ENCODE results near the gene P2RY14. TPM values are rescaled to one million over a fixed set of nuclear protein-coding genes. Genes with fewer than 3 reads are reported as not detected.

Gene P2RY14
- total RNA-seq, 4 donors from 2014 or later = 1.8 to 9.5 (median 2.5) TPM

GRCh38 chr3:151283907-151284461 is 5.6 kb upstream of the P2RY14 start:
- Histone ChIP-seq H3K36me3 (no peaks in the 10 kb centered on the region), H3K4me3 (replicated peaks in 1 of 3) (no peak overlapping the region), H3K9me3 (no peaks in the 10 kb centered on the region), H3K27me3 (no peaks in the 10 kb centered on the region), H3K4me1 (no peaks in the 10 kb centered on the region), H3K27ac (no peak overlapping the region)
- no peak for DNase-seq
- WGBS, 2 donors = 56 to 57% methylated on average over 5 of the region's 5 CpGs
- TF ChIP-seq POLR2A (IDR thresholded peaks at IDR 0.05) = no peak
- TF ChIP-seq, protein P1, sequence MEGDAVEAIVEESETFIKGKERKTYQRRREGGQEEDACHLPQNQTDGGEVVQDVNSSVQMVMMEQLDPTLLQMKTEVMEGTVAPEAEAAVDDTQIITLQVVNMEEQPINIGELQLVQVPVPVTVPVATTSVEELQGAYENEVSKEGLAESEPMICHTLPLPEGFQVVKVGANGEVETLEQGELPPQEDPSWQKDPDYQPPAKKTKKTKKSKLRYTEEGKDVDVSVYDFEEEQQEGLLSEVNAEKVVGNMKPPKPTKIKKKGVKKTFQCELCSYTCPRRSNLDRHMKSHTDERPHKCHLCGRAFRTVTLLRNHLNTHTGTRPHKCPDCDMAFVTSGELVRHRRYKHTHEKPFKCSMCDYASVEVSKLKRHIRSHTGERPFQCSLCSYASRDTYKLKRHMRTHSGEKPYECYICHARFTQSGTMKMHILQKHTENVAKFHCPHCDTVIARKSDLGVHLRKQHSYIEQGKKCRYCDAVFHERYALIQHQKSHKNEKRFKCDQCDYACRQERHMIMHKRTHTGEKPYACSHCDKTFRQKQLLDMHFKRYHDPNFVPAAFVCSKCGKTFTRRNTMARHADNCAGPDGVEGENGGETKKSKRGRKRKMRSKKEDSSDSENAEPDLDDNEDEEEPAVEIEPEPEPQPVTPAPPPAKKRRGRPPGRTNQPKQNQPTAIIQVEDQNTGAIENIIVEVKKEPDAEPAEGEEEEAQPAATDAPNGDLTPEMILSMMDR (IDR thresholded peaks at IDR 0.05) = no peak
- intact Hi-C loops (cut with DNase I) = loop anchor here (5.0 to 10.0 kb wide), 2 partner anchors 57 to 119 kb away; no protein-coding TSS in a partner anchor

- Histone ChIP-seq H3K36me3 (no peaks in the 10 kb centered on the region), H3K4me3 (replicated peaks in 1 of 3) (no peak overlapping the region), H3K27me3 (no peaks in the 10 kb centered on the region), H3K4me1 (no peaks in the 10 kb centered on the region), H3K27ac (no peak overlapping the region), H3K9me3 (no peaks in the 10 kb centered on the region)
- DNase-seq = no peak
- 75 to 80% methylated on average over 4 of the region's 4 CpGs for WGBS, 2 donors
- intact Hi-C loops (cut with DNase I) = loop anchor here (5.0 to 10.0 kb wide), 2 partner anchors 56 to 119 kb away; no protein-coding TSS in a partner anchor
- no peak for TF ChIP-seq POLR2A (IDR thresholded peaks at IDR 0.05)
- TF ChIP-seq, protein P1 (IDR thresholded peaks at IDR 0.05) = no peak
Measured at GRCh38 chr3:151283387-151283786, 5.0 kb upstream of the P2RY14 start.

GRCh38 chr3:151282921-151283320 is 4.6 kb upstream of the P2RY14 start:
- H3K4me1 ChIP-seq = no peaks in the 10 kb centered on the region
- no peak for DNase-seq
- no peak for TF ChIP-seq POLR2A (IDR thresholded peaks at IDR 0.05)
- TF ChIP-seq, protein P1 (IDR thresholded peaks at IDR 0.05) = peak in 5 of 6 experiments; percentile 37 to 75 (median 68)
- intact Hi-C loops (cut with DNase I) = loop anchor here (5.0 to 10.0 kb wide), 2 partner anchors 56 to 118 kb away; no protein-coding TSS in a partner anchor
- no peaks in the 10 kb centered on the region for H3K27me3 ChIP-seq
- no peak overlapping the region for H3K4me3 ChIP-seq (replicated peaks in 1 of 3)
- H3K9me3 ChIP-seq = no peaks in the 10 kb centered on the region
- no peaks in the 10 kb centered on the region for H3K36me3 ChIP-seq
- no peak overlapping the region for H3K27ac ChIP-seq
- WGBS, 2 donors = 4 to 13% methylated on average over 1 of the region's 1 CpG

GRCh38 chr3:151281671-151282324 is 3.5 kb upstream of the P2RY14 start:
- H3K27ac ChIP-seq = no peak overlapping the region
- TF ChIP-seq POLR2A (IDR thresholded peaks at IDR 0.05) = no peak
- TF ChIP-seq, protein P1 (IDR thresholded peaks at IDR 0.05) = no peak
- intact Hi-C loops (cut with DNase I) = loop anchor here (5.0 to 10.0 kb wide), 2 partner anchors 54 to 117 kb away; no protein-coding TSS in a partner anchor

GRCh38 chr3:151276687-151277042 is 1.7 kb downstream of the P2RY14 start:
- Histone ChIP-seq H3K4me1 (no peaks in the 10 kb centered on the region), H3K27me3 (no peaks in the 10 kb centered on the region), H3K36me3 (no peaks in the 10 kb centered on the region), H3K9me3 (no peaks in the 10 kb centered on the region), H3K27ac (no peak overlapping the region), H3K4me3 (replicated peaks in 1 of 3) (no peak overlapping the region)
- WGBS, 2 donors = 81 to 84% methylated on average over 6 of the region's 6 CpGs
- DNase-seq = no peak
- TF ChIP-seq, protein P1 (IDR thresholded peaks at IDR 0.05) = no peak
- no peak for TF ChIP-seq POLR2A (IDR thresholded peaks at IDR 0.05)
- intact Hi-C loops (cut with DNase I) = no loop called here

More at GRCh38 chr3:151281671-151282324, 3.5 kb upstream of the P2RY14 start:
- Histone ChIP-seq H3K4me3 (replicated peaks in 1 of 3) (no peak overlapping the region), H3K9me3 (no peaks in the 10 kb centered on the region), H3K27me3 (no peaks in the 10 kb centered on the region), H3K4me1 (no peaks in the 10 kb centered on the region), H3K36me3 (no peaks in the 10 kb centered on the region)
- no peak for DNase-seq
- WGBS, 2 donors = 87% methylated on average over 9 of the region's 9 CpGs
